EH (cell line): ENCODE data around the gene LGR5.
"Not testable (repeated sequence)": the region's sequence is repeated elsewhere in the genome, so short reads cannot be mapped to it uniquely, and the experiment has no call there.

Source experiments
- DNase-seq: peaks from one replicate; pipeline ENCODE4 v3.0.0-alpha.2; 2015; ENCODE audit warnings: low read depth

The LGR5 gene

DNA sequence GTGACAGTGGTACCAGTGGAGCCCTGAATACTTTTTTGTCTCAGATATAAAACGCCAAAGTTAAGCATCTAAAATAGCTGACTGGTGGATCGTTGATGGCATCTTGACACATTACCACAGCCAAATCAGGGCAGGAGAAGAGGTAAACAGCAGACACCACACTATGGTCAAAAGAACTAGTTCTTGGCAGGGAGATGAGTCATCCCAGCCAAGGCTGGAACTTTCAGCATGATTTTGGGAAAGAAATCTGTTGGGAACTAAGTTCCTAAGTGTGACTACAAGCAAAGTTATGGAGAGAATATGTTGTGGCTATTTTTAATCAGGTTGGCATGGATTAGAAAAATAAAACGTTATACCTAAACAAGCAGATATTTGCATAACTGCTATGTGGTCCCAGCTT, 36.9 kb downstream of the LGR5 start:
- DNase-seq, result peak; percentile 93

DNA sequence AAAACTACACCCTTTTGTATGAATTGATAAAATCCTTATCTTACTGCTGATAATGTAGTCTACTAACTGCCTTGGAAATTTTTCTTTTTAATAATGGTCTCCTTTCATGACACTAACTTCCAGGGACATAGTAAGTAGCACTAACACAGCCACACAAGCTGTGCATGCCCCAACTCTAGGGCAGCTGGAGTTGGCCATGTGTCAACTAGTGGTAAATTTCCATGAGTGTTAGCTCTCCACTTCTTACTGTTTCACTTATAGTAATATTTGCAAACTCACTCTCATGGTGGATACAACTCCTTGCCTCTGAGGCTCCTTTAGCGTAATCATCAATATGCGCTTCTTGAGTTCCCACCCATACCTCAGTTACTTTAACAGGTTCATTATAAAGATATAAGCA, 38.0 kb downstream of the LGR5 start:
- DNase-seq, result peak; percentile 6

DNA sequence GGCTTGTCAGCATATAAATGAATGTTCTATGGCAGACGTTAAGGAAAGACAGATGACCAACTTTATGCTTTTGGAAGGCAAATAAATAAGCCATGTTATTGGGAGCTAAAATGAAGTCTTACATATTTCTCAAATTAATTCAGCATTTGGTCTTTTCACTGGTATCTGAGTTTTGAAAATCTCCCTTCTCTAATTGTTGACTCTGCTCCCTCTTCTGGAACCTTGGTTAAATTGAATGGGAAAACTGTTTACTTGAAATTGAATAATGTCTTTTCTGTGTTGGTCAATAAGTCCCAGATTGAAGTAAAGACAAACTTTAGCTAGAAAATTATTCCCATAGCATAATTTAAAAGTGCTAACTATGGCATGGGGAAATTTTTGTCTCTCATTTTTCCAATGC, 38.7 kb downstream of the LGR5 start:
- no peak for DNase-seq

DNA sequence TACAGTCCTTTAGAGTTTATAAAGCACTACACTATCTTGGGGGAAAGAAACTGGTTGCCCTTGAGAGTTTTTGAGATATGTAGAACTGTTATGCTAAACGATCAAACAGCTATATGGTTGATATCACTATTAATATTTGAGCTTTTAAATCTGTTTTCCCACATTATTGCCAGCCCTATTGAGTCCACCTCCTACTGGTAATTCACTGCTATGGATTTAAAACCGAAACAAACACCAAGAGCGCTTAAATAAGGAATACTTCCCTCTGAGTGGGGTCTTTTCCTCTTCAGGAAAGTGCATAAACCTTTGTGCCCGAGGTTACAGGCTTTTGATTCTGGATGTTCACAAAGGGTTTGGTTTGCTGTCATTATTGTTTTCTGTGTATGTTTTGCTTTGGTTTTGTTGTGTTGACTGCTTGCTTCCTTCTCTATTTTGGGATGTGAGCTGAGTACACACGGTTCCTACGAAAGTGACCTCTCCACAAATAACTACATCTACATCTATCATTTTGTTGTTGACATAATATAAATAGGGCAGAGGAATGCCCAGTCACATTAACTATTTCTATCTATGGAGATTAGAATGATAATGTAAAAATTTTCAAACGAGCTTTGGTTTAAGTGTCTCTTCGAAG, 44.8 kb downstream of the LGR5 start:
- DNase-seq, result no peak

DNA sequence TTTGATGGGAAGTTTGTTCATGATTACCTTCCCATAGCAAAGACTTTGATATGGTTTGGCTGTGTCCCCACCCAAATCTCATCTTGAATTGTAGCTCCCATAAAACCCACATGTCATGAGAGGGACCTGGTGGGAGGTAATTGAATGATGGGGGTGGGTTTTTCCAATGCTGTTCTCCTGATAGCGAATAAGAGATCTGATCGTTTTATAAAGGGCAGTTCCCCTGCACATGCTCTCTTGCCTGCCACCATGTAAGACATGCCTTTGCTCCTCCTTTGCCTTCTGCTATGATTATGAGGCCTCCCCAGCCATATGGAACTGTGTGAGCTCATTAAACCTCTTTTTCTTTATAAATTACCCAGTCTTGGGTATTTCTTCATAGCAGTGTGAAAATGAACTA, 51.2 kb downstream of the LGR5 start:
- DNase-seq, result not testable (repeated sequence)

DNA sequence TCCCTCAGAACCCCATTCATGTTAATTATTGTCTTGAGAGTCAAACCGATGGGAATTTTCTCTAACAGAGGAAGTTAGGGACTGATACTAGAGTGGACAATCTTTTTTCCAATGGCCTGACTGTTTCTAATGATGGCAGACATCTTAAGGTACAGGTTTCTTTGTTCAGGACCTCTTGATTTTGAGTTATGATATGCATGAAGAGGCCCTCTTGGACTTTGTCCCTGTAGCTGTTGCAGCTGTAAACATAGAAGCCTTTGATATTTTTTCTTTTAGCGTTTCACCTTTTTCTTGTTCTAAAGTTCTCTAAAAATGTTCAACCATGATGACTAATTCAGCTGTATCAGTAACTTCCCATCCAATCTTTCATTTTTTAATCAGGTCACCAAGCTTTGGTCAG, 53.0 kb downstream of the LGR5 start:
- no peak for DNase-seq

DNA sequence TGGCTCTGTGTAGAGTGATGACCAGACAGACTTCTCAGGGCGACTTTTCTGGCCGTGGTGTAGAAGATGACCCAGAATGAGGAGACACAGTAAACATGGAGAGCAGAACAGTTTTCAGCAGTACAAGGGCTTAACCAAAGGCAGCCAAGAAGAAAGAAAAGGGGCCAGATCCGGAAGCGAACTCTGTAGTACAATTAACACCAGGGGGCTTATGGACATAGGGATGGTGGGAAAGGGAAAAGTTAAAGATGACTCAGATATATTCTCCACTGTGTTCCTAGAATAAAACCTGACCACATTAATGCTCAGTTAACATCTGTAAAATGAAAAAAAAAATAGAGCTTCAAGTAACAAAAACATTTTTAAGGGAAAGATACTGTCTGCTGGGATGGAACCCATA, 60.2 kb downstream of the LGR5 start:
- no peak for DNase-seq

DNA sequence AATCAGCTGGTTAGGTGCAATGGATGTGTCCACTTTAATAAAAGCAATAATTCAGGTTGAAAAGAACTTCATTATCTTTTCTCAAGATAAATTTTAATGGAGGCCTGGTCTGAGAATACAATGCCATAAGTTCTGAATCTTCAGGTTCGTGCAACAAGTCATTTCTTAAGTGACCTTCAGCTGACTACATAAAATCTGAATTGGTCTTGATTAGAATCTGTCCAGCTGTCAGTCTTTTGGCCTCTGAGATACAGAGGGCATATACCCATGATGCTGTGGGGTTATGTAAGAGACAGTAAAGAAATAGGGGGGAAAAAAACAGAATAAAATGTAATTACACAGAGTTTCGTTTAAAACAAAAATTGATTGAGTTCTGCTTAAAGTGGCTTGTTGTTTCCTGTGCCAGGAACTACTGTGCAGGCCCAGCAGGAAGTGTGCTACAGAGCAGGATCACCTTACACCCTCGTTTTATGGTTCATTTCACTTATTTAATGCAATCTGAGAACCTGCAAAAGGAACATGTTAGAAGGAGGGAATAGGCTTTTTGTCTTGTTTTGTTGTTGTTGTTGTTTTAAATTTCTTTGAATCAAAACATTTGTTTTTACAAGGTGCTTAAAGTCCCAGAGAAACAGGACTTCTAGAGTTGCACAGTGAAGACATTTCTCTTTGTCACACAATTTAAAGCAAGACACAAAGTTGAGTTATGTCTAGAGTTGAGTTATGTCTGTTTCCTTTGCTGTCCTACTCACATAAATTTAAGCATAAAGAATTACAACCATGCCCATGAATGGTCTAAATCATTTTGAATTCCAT, 64.2 kb downstream of the LGR5 start:
- no peak for DNase-seq

DNA sequence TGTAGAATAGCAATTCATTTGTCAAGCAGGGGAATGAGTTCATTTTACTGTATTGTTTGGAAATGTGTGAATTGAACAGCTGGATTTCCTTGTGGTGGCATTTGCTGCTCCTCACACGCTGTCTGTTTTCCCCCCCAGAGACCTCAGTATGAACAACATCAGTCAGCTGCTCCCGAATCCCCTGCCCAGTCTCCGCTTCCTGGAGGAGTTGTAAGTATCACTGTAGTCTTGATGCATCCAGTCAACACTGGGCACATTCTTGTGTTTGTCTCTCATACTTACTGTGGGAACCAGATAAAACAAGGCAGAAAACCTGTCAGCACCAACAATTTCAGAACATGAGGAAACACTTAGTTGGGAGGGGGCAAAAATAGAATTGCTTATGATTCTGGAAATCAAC, 64.9 kb downstream of the LGR5 start:
- DNase-seq, result no peak

DNA sequence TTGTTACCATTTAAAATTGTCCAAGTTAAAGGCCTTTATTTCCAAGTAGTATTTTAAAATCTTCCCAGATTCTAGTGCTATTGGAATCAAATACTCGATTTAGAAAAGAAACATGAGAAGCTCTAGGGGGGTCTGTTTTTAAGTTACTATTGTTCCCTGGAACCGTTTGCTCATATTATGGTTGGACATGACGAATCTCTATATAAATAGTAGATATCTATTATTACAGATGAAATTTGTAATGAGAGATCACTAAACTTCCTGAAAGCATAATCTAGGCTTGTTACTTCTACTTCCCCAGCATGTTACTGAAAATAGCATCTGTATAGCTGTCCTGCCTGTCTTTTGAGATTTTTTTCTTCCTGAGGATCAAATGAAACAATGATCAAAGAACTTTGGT, 70.1 kb downstream of the LGR5 start:
- DNase-seq, result no peak

DNA sequence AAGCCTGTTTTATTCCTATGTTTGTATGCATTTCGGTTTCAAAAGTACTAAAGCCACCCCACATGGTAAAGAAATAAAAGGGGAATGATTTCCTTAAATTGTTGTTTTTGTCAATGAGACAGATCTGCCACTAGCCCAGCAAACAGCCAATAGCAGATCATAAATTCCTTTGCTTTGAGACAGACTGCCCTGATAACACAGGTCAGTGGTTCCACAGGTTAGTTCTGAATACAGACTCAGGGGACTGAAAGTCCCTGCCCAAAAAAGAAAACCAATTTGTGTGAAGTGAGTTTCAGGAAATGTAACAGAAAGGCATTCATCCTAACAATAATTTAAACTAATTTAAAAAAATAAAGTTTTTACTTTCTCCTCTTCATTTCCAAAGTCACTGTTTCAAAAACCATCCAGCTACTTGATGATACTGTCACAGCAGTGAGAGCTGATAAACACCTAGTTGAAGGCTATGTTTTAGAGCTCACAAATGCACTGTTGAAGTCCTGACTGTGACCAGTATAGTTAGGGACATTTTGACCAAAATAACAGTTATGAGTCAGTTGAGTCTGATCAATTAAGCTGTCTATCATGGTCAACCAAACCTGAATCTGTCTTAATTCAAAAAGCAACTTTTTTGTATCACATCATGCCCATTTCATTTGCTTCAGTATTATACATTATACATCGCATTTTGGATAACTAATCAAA, 77.7 kb downstream of the LGR5 start:
- no peak for DNase-seq

DNA sequence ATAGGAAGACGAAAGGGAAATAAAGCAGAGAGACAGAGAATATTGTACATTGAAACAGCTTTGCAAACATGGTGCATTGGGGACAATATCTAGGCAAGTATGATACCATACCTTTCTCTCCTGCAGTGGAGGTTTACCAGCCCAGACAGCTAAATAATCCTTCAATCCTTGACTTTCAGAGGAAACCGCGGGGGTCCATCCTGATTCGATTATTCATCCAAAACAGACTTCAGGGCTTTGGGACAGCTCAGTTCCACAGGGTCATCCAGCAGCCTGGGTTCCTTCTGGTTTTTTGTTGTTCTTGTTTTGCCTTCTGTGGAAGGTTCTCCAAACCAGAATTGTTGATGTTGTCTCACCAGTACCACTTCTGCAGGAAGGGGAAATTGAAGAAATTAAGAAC, 81.5 kb downstream of the LGR5 start:
- no peak for DNase-seq

DNA sequence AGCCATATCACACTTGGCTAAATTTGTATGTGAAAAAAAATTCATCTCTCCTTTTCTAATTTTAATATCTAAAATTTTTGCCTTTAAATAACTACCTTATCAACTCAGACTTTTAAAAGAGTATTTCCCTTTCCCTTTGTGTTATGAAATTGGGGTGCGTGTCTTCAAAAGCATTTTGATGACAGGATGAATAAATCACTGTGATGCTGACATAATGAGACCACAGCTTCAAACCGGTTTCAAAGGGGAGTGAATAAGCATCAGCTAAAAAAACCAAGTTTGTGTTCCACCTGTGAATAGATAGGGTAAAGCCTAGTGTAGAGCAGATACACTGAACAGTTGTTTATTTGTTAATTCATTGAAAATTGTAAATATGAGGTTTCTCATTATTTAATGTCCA, 85.0 kb downstream of the LGR5 start:
- no peak for DNase-seq

DNA sequence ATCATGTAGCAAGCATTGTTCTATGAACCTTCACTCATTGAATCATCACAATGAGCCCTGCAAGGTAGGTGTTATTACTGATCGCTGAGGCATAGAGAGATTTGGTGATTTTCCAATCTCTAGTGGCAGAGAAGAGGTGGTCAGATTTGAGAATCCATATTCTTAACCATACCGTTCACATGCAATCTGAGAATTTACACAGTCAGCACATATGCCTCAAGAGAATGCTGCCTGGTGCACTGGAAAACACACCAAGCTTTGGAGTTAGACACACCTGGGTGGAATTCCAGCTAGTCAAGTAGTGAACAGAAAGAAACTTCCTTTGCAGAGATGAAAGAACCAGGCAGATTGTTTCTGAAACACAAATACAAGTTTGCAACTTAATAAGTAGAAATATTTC, 94.1 kb downstream of the LGR5 start:
- no peak for DNase-seq

DNA sequence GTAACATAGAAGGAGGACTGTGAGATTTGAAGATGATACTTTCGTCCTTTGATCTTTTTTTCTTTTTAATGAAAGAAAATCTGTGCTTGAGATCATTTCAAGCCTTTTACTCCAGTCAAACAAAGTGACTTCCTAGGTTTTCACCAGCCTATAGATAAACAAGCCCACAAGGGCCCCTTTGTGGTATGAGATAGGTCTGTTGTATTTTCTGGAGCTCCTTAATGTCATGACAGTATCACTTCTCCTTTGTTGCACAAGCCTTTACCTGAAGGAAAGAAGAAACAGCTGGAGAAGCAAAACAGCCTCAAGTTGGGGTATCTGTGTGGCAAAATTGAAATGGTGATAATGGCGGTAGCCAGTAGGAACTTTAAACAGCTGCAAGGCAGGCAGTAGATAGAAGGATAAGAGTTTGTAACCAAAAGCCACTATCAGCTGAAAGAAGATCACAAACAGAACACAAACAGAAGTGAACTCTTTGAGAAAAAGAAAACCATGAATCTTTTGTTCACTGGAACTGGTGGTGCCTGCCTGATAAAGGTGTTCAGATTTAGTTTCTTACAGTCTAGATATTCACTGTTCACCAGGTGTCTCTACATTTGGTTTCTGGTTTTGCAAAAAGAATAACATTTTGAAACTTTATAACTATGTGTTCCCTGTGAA, 96.8 kb downstream of the LGR5 start:
- DNase-seq, result no peak

DNA sequence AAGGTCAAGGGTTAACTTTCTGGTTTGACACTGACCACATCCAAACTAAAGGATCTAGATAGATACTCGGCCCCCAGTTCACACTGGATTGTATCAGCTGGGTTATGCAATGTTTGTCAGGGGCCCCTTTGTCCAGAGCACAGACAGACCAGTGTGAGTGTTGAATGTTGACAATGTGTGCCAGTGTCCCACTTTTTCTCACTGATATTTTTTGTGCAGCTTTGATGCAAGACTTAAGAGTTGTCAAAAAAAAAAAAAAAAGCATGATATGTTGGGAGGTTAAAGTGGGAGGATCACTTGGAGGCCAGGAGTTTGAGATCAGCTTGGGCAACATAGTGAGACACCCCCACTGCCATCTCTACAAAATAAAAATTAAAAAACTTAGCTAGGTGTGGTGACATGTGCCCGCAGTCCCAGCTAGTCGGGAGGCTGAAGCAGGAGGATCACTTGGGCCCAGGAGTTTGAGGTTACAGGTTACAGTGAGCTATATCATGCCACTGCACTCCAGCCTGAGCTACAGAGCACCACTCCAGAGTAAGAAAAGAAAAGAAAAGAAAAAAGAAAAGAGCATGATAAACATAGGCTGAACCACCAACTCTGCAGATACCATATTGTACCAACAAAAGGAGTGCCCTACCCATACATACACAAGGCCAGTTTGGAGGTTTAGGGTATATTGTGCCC, 97.5 kb downstream of the LGR5 start:
- no peak for DNase-seq

DNA sequence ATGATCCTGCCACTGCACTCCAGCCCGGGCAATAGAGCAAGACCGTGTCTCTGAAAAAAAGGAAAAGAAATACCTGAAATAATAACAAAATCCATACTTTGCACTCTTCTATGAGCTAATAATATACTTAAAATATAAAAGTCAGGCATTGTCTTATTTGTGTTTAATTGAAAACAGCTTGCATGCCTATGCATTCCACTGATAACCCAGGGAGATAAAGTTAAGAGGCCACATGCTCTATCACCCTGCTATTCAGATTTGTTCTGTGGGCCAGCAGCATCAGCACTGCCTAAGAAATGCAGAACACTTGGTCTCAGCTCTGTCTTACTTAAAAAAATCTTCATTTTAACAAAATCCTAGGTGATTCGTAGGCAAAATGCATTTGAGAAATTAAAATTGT, 99.2 kb downstream of the LGR5 start:
- no peak for DNase-seq

DNA sequence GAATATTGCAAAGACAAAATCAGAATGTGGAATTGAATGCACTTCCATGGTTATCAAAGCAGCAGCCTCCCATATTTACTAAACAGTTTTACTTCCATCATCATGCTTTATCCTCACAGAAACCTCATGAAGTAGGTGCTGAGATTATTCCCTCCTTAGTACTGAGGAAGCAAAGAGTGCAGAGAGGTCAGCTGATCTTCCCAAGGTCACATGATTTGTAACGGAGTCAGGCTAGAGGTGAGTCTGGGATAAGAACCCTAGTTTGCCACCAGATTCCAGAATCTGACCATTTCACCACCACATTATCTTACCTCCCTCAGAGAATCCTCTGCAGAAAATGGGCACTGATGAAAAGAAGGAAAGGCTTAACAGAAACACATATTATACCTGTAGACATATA, 102.0 kb downstream of the LGR5 start:
- DNase-seq, result no peak

DNA sequence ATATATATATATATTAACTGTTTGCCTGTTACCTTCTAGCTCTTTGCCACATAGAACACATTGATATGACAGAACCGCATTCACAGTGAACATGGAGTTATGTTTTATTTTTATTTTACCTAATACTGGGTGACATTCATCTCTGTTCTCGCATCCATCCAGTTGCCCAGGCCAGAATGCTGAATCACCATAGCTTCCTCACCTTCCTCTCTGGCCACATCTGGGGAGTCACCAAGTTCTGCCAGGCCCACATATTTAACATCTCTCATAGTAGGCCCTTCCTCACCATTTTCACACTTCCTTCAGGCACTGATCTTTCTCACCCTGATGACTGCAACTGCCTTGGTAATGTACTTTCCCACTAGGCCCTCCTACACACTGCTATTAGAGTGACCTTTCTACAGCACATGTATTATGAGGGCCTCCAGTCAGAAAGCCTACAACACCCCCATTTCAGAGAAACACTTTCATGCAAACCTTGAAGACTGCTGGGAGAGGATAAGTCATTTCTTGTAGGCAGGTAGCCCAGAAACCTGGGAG, 106.8 kb downstream of the LGR5 start:
- DNase-seq, result no peak

DNA sequence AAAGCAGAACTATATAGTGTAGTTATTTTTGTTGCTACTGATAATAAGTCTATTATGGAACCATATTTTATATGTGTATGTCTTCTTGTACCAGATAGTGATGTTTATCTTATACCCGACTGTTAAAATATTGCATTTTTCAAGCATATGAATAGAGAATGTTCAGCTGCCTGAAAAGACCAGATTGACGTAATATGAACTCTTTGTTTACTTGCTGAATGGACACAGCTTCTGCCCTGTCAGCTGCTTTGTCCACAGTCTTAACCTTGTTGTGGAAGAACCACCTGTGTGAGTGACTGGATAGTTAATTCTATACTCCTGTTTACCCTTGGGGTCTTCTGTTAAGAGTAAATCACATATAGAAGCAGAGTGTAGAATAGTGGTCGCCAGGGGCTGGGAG, 109.3 kb downstream of the LGR5 start:
- no peak for DNase-seq

DNA sequence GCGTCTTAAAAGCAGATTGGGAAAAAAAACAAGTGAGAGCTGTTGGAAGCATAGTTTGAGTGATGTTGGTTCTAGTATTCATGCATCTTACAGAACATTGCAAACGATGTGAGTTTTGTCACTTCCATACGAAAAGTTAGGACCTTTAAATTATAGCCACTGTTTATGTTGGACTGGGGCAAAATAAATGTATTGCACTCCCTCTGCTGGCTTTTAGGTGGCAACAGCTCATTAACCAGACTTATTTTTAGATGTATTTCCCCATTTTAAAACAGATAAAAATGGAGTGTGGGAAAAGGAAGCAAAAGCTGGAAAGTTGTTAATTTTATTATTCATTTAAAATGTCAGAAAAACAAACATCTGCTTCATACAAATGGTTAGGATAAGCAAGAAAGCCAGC, 111.9 kb downstream of the LGR5 start:
- peak; percentile 47 for DNase-seq
